Measurements from ENCODE around the gene OR5T2. TPM values are rescaled to one million over a fixed set of nuclear protein-coding genes. Genes with fewer than 3 reads are reported as not detected.

The OR5T2 gene
- not detected in 2 replicates for total RNA-seq (2014; rRNA removed; shearing (Covaris generic))

DNA sequence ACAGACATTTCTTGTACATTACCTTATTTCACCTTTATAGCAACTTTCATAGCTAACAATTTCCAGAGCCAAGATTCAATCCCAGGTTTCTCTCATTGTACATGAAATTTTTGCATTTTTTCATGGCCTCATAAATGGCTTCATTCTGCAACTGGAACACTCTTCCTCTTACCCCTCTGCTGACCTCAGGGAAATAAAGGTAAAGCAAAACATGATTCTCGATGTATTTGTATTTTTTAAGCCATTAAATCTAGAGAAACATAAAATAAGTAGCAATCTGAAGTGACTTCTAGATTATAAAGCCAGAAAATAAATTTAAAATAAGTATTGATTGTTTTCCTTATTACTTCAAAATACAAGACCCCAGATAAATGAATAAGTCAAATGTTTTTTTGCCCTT, at the start of gene OR5T2:
Gene OR5T2, minus strand, starts transcription at position 101 of the 400 bp plus-strand sequence. CDS start 1,193 bp downstream, outside the sequence.
- no peak for DNase-seq (ENCODE audit: low spot score)

GRCh38 chr11:56273854-56274253, 39.8 kb upstream of the OR5T2 start, which contains the start of gene OR5T1:
Gene OR5T1 (plus strand): TSS chr11:56274154. CDS start chr11:56275639, 1,485 bp downstream.
- DNase-seq (ENCODE audit: low spot score), result no peak

DNA sequence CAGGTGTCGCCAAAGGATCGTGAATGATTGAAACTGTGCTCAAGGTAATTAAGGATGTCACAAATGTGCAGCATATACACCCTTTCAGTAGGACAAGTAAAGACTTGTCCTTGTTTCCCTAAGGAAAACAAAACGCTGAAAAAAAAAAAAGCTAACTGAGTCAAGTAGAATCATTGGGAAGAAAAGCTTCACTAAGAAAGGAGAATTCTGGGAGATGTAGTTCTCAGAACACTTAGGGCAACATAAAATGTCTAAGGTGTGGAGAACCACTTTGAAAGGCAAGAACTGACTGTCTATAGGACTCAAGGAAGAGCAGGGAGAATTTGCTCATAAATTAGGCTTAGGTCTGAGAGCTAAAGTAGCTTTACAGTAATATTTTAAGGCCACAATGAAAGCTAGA, 37.0 kb upstream of the OR5T2 start:
- DNase-seq (ENCODE audit: low spot score), result no peak

GRCh38 chr11:56251954-56252353, 17.9 kb upstream of the OR5T2 start, which contains the start of gene OR5T3:
Gene OR5T3 (plus strand): TSS chr11:56252254. CDS start chr11:56252254, 0 bp downstream.
- no peak for DNase-seq (ENCODE audit: low spot score)

GRCh38 chr11:56219735-56220134, 14.3 kb downstream of the OR5T2 start:
- peak; percentile 10 for DNase-seq (ENCODE audit: low spot score)

GRCh38 chr11:56214537-56214936, 19.5 kb downstream of the OR5T2 start:
- no peak for DNase-seq (ENCODE audit: low spot score)

GRCh38 chr11:56207790-56208189, 26.3 kb downstream of the OR5T2 start:
- no peak for DNase-seq (ENCODE audit: low spot score)

DNA sequence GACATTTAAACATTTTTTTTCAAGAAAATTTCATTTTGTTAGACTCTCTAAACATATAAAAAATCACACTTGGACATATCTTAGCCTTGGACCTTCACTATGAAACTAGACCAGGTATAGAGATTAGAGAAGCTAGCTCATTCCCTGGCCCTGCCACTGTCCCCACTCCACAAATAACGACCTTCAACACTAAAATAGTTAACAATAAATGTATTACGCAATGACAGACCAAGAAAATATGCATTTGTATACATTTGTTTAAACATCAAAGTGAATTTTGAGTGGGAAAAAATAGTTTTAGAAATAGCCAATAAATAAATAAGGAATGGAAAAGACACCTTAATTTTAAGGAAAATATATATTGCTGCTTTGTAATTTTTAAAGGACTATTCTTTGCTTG, 36.7 kb downstream of the OR5T2 start:
- DNase-seq (ENCODE audit: low spot score), result no peak

DNA sequence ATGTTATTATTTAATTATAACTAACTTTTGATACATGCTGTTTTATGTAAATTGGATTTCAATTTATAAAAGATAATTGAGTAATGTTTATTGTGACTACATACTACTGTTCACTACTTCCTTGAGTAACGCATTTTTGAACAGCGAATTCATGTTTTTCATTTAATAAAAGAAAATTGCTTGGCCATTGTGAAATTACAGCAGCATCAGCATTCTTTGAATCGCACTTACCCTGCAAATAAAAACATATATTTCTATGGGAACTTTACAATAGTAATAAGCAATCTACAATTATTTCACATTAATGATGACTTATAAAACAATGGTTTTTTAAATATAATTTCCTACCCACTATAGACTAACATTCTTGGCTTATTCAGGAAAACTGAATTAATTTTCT, 37.4 kb downstream of the OR5T2 start:
- DNase-seq (ENCODE audit: low spot score), result no peak

DNA sequence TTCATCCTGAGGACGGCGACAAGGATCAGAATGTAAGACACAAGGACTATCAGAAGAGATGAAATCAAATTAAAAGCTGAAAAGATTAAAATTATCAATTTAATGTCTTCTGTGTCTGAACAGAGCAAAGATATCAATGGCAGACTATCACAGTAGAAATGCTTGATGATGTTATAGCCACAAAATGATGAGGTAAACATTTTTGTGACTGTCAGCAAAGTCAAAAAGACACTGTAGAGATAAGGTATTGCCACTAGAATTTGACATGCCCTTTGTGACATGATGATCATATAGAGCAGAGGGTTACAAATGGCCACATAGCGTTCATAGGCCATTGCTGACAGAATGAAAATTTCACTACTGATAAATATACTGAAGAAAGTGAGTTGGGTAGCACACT, 45.5 kb downstream of the OR5T2 start:
- no peak for DNase-seq (ENCODE audit: low spot score)

DNA sequence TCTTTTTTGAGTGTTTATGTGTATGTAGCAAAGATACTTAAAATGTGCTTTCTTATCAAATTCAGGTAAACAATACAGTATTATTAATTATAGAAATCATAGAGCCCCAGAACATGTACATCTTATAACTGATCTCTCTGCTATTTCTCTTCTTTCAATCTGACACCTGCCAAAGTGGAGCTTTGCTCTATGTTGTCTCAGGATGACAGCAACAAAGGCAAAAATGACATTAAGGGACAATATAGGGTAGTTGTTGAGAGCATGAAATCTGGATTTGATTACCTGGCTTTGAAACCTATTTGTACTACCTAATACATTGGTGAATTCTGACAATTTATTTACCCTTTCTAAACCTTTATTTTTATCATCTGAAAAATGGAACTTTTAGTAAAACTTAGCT, 50.6 kb downstream of the OR5T2 start:
- DNase-seq (ENCODE audit: low spot score), result no peak

Other genes with a start within 250 kb of the OR5T2 start
- not detected in 2 replicates for gene OR5F1, start 239.6 kb downstream of the OR5T2 start, total RNA-seq (2014; rRNA removed; shearing (Covaris generic))
- gene OR5AS1, start 206.6 kb downstream of the OR5T2 start, total RNA-seq (2014; rRNA removed; shearing (Covaris generic)), result not detected in 2 replicates
- gene OR8I2, start 140.9 kb downstream of the OR5T2 start, total RNA-seq (2014; rRNA removed; shearing (Covaris generic)), result not detected in 2 replicates
- gene OR8H2, start 130.6 kb downstream of the OR5T2 start, total RNA-seq (2014; rRNA removed; shearing (Covaris generic)), result not detected in 2 replicates
- not detected in 2 replicates for gene OR8H3, start 111.9 kb downstream of the OR5T2 start, total RNA-seq (2014; rRNA removed; shearing (Covaris generic))
- not detected in 2 replicates for gene OR8J3, start 94.1 kb downstream of the OR5T2 start, total RNA-seq (2014; rRNA removed; shearing (Covaris generic))
- not detected in 2 replicates for gene OR8K5, start 73.9 kb downstream of the OR5T2 start, total RNA-seq (2014; rRNA removed; shearing (Covaris generic))
- not detected in 2 replicates for gene OR5J2, start 57.6 kb downstream of the OR5T2 start, total RNA-seq (2014; rRNA removed; shearing (Covaris generic))
- not detected in 2 replicates for gene OR5T3, start 18.0 kb upstream of the OR5T2 start, total RNA-seq (2014; rRNA removed; shearing (Covaris generic))
- gene OR5T1, start 39.9 kb upstream of the OR5T2 start, total RNA-seq (2014; rRNA removed; shearing (Covaris generic)), result not detected in 2 replicates
- gene OR8H1, start 58.0 kb upstream of the OR5T2 start, total RNA-seq (2014; rRNA removed; shearing (Covaris generic)), result not detected in 2 replicates
- gene OR8K3, start 80.9 kb upstream of the OR5T2 start, total RNA-seq (2014; rRNA removed; shearing (Covaris generic)), result not detected in 2 replicates
- not detected in 2 replicates for gene OR8K1, start 111.8 kb upstream of the OR5T2 start, total RNA-seq (2014; rRNA removed; shearing (Covaris generic))
- gene OR8J1, start 120.0 kb upstream of the OR5T2 start, total RNA-seq (2014; rRNA removed; shearing (Covaris generic)), result not detected in 2 replicates
- gene OR8U1, start 141.4 kb upstream of the OR5T2 start, total RNA-seq (2014; rRNA removed; shearing (Covaris generic)), result not detected in 2 replicates
- not detected in 2 replicates for gene OR5AL1, start 178.4 kb upstream of the OR5T2 start, total RNA-seq (2014; rRNA removed; shearing (Covaris generic))
- not detected in 2 replicates for gene OR5M3, start 239.1 kb upstream of the OR5T2 start, total RNA-seq (2014; rRNA removed; shearing (Covaris generic))